GM19193 (cell line): ENCODE measurements around the gene PIWIL4.

Experiments used
- POLR2A ChIP-seq: IDR thresholded peaks from 4 replicates; pipeline ENCODE4 v1.6.1; 2011; ENCODE audit not compliant: insufficient read depth, insufficient read length; ENCODE audit errors: extremely low read depth

Gene PIWIL4

GRCh38 chr11:94599510-94599909, 32.3 kb downstream of the PIWIL4 start:
- TF ChIP-seq POLR2A: no peak

DNA sequence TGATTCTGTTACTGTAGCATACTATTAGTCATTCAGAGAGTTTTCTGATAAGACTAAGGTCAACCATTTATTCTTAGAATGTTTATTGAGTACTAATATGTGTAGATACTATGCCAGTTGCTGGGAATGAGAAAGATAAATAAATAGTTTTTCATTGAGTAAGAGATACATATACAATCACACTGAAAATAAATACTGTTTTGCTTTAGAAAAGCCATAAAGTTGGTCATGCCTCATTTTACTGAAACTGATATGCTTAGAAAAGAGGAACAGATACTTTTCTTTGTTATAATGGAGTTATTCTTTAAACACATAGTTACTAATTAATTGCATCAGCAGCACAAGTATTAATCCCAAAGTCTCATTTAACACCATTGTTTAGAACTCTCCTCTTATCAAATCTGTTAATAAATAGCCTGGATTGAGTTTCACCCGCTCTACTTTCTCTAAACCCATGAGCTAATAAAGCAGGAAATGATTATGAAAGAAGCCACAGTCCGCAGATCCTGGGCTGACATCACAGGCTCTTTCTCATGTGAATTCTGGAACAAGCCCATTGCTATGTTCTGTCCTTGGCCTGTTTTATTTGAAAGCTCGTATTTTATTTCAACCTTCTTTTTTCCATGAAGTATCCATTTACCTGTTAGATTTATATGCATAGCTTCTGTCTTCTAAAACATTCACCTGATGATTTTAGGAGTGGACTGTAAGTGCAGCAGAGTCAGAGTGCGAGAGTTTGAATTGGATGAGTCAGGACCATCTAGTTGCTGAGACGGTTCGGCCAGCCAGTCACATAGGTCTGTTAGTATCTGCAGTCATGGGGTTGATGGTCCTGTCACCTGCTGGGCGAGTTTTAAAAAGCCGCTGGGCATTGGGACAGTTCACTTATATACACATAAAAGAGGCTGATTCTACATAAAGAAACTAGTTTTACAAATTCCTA, 35.5 kb downstream of the PIWIL4 start:
- TF ChIP-seq POLR2A: no peak

- TF ChIP-seq POLR2A: no peak
Measured at GRCh38 chr11:94603587-94603986, 36.4 kb downstream of the PIWIL4 start.

- no peak for TF ChIP-seq POLR2A
Measured at GRCh38 chr11:94604482-94604881, 37.3 kb downstream of the PIWIL4 start.

DNA sequence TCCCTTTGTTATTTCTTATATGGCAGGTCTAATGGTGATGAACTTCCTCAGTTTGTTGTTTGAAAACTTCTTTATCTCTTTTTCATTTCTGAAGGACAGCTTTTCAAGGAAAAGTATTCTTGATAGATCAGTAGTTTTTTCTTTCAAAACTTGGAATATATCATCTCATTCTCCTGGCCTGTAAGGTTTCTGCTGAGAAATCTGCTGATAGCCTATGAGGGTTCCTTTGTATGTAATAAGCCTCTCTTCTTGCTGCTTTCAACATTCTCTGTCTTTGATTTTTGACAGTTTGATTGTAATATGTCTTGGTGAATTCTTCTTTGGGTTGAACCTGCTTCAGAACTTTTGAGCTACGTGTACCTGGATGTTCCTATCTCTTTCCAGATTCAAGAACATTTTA, 46.0 kb downstream of the PIWIL4 start:
- no peak for TF ChIP-seq POLR2A

DNA sequence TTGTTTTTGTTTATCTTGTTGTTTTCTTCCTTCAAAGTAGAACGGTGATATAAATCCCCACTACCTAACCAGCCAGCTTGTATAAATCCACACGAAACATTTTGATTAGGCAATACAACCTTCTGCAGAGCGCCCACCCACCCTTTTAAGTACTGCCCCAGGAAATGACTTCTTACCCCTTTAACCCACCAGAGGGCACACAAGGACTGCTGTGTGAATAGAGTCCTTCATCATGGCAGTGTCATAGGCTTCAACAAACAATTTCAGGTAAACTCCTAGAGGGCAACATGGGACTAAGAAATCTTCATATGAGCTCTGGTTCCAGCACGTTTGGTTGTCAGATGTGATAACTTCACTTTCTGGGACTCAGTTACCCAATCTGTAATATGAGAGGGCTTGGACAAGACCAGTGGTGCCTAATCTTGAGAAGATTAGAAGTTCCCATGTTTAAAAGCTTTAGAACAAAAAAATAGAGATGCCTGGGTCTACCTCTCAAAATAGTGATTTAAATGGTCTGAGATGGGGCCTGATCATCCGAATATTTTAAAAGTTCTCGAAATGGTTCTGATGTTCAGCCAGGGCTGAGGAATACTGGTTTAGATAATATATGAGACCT, 56.1 kb downstream of the PIWIL4 start:
- TF ChIP-seq POLR2A: no peak

DNA sequence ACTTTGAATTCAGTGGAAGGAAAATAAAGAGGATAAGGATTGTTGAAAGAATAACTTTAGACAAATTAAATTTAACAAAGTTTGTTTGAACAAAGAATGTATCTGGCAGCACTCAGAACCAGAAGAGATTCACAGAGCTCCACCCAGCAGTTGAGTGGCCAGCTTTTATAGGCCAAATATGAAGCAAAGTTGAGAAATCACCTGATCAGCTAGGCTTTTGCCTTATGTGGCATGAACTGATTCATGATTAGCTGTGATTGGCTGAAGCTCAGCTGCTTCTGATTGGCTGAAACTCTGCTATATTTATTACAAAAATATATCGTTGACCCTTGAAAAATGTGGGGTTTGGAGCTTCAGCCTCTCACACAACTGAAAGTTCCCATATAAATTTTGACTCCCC, 62.6 kb downstream of the PIWIL4 start:
- no peak for TF ChIP-seq POLR2A

DNA sequence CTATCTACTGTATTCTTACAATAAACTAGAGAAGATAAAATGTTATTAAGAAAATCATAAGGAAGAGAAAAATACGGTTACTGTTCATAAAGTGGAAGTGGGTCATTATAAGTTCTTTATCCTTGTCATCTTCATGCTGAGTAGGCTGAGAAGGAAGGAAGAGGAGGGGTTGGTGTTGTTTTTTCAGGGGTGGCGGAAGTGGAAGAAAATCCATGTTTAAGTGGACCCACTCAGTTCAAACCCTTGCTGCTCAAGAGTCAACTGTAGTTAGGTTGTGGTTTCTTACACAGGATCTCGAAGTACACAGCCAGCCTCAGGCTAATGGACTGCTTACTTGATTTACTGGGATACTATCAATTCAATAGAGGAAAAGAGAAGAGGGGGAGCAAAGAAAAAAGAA, 63.1 kb downstream of the PIWIL4 start:
- TF ChIP-seq POLR2A: no peak

DNA sequence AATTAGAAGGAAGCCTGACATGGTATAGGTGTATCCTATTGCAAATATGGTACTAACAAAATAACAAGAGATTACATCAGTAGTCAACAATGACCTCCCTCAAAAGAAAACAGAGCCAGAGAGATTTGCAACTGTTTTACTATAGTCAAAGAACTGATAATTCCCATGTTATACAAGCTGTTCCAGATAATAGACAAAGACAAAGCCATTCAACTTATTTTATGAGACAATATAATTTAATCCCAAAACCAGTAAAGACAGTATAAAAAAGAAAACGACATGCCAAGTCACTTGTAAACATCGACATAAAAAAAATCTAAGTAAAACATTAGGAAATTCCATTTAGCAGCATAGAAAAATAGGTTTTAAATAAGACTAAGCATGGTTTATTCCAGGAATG, 65.2 kb downstream of the PIWIL4 start:
- TF ChIP-seq POLR2A: no peak

- TF ChIP-seq POLR2A: no peak
Measured at GRCh38 chr11:94635072-94635471, 67.9 kb downstream of the PIWIL4 start.

GRCh38 chr11:94636388-94636949, 69.3 kb downstream of the PIWIL4 start:
- no peak for TF ChIP-seq POLR2A

GRCh38 chr11:94638301-94638901, 71.2 kb downstream of the PIWIL4 start:
- no peak for TF ChIP-seq POLR2A

DNA sequence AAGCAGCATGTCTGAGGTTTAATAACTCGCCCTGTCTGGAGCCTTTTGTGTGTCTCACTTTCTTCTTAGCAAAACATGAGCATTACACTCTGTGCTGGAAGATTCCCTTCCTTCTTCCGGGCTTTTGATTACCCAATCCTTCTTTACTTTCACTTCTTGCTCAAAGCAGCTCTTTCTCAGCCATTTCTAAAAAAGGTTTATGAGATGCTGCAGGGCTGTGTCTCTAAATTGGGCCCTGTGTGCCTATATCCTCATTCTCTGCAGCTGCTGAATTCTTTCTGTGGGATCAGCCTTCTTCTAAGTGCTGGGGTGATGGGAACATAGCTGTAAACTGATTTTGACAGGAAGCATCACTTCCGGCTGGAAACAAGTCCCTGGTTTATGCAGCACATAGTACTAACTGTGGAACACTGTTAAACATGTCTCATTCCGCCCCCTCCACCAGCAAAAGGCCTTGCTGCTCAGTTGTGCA, 71.8 kb downstream of the PIWIL4 start:
- no peak for TF ChIP-seq POLR2A

GRCh38 chr11:94639901-94640721, 72.9 kb downstream of the PIWIL4 start:
- TF ChIP-seq POLR2A: no peak
